Liver (tissue), 9 donors: ENCODE data around the gene IKBKG. TPM values are rescaled to one million over a fixed set of nuclear protein-coding genes. Genes with fewer than 3 reads are reported as not detected.

ENCODE experiments used
- DNase-seq: peaks from one replicate; pipeline ENCODE4 v3.0.0-alpha.2; 2017; ENCODE audit warnings: low spot score
- H3K27ac ChIP-seq, 2 donors: one replicate each; pipeline ENCODE4 v1.7.0; 2013; ENCODE audit warnings: inconsistent platforms in 2 of 2, low read length in 2 of 2, control low read depth in 1 of 2, low read depth in 1 of 2, mild to moderate bottlenecking in 1 of 2
- H3K27me3 ChIP-seq, 4 donors: one replicate each; pipeline versions ENCODE4 v1.6.1 to v1.7.0; 2013; ENCODE audit warnings: low read length in 3 of 4, inconsistent platforms in 1 of 4, mild to moderate bottlenecking in 1 of 4, moderate library complexity in 1 of 4; ENCODE audit not compliant: control insufficient read depth in 4 of 4, insufficient read depth in 4 of 4
- H3K36me3 ChIP-seq, 4 donors: one replicate each; pipeline versions ENCODE4 v1.6.1 to v1.7.0; 2013; ENCODE audit warnings: low read length in 3 of 4, mild to moderate bottlenecking in 3 of 4, low read depth in 1 of 4, moderate library complexity in 1 of 4; ENCODE audit not compliant: control insufficient read depth in 4 of 4, insufficient read depth in 3 of 4
- H3K4me1 ChIP-seq, 4 donors: one replicate each; pipeline versions ENCODE4 v1.6.1 to v1.7.0; 2013; ENCODE audit warnings: low read length in 3 of 4, mild to moderate bottlenecking in 3 of 4, moderate library complexity in 1 of 4; ENCODE audit not compliant: control insufficient read depth in 4 of 4, insufficient read depth in 4 of 4
- H3K4me3 ChIP-seq, 3 donors: one replicate each; pipeline versions ENCODE4 v1.6.1 to v1.7.0; 2013; ENCODE audit warnings: low read length in 3 of 3, control low read depth in 1 of 3, low read depth in 1 of 3, mild to moderate bottlenecking in 1 of 3
- H3K9ac ChIP-seq, 2 donors: one replicate each; pipeline ENCODE4 v1.7.0; 2013; ENCODE audit warnings: low read length in 2 of 2, mild to moderate bottlenecking in 2 of 2, moderate library complexity in 2 of 2, control low read depth in 1 of 2, low read depth in 1 of 2
- H3K9me3 ChIP-seq, 4 donors: one replicate each; pipeline versions ENCODE4 v1.6.1 to v1.7.0; 2013; ENCODE audit warnings: low read length in 3 of 4; ENCODE audit not compliant: control insufficient read depth in 4 of 4
- ATF3 ChIP-seq: IDR thresholded peaks from 2 replicates; pipeline ENCODE4 v1.6.1; 2016; ENCODE audit warnings: antibody characterized with exemption
- CTCF ChIP-seq: fragments of 150-350 bp; IDR thresholded peaks from 2 replicates; pipeline ENCODE4 v1.5.1; 2017; ENCODE audit warnings: improper control_type of control experiment, low read depth, low read length; ENCODE audit not compliant: missing input control
- EGR1 ChIP-seq, 2 donors: IDR thresholded peaks; 2 replicates each; pipeline ENCODE4 v1.6.1; 2016 to 2018; ENCODE audit warnings: antibody characterized with exemption in 2 of 2, low read depth in 2 of 2
- FOXA1 ChIP-seq: IDR thresholded peaks from 2 replicates; pipeline ENCODE4 v1.6.1; 2016; ENCODE audit warnings: antibody characterized with exemption
- FOXA2 ChIP-seq: IDR thresholded peaks from 2 replicates; pipeline ENCODE4 v1.6.1; 2016; ENCODE audit warnings: antibody characterized with exemption
- GABPA ChIP-seq, 2 donors: IDR thresholded peaks in 1 of 2; conservative IDR thresholded peaks in 1 of 2; 2 replicates each; pipeline ENCODE4 v1.6.1; 2016; ENCODE audit warnings: antibody characterized with exemption in 2 of 2, mild to moderate bottlenecking in 1 of 2, moderate library complexity in 1 of 2
- HNF4A ChIP-seq, 2 donors: conservative IDR thresholded peaks; 2 replicates each; pipeline ENCODE4 v1.6.1; 2016; ENCODE audit warnings: antibody characterized with exemption in 2 of 2, mild to moderate bottlenecking in 2 of 2
- HNF4G ChIP-seq: IDR thresholded peaks from 2 replicates; pipeline ENCODE4 v1.6.1; 2016; ENCODE audit warnings: antibody characterized with exemption
- JUND ChIP-seq, 2 donors: IDR thresholded peaks; 2 replicates each; pipeline ENCODE4 v1.6.1; 2016; ENCODE audit warnings: antibody characterized with exemption in 2 of 2
- MAX ChIP-seq: IDR thresholded peaks from 2 replicates; pipeline ENCODE4 v1.6.1; 2016; ENCODE audit warnings: antibody characterized with exemption
- NR2F2 ChIP-seq: IDR thresholded peaks from 2 replicates; pipeline ENCODE4 v1.6.1; 2016; ENCODE audit warnings: antibody characterized with exemption
- RAD21 ChIP-seq, 2 donors: IDR thresholded peaks; 2 replicates each; pipeline ENCODE4 v1.6.1; 2016; ENCODE audit warnings: antibody characterized with exemption in 2 of 2, mild to moderate bottlenecking in 2 of 2
- REST ChIP-seq: IDR thresholded peaks from 2 replicates; pipeline ENCODE4 v1.6.1; 2016; ENCODE audit warnings: antibody characterized with exemption, mild to moderate bottlenecking
- RXRA ChIP-seq, 2 donors: IDR thresholded peaks; 2 replicates each; pipeline ENCODE4 v1.6.1; 2017 to 2018; ENCODE audit warnings: antibody characterized with exemption in 2 of 2, mild to moderate bottlenecking in 1 of 2
- SP1 ChIP-seq: IDR thresholded peaks from 2 replicates; pipeline ENCODE4 v1.6.1; 2018; ENCODE audit warnings: antibody characterized with exemption, mild to moderate bottlenecking
- TAF1 ChIP-seq: conservative IDR thresholded peaks from 2 replicates; pipeline ENCODE4 v1.6.1; 2016; ENCODE audit warnings: antibody characterized with exemption, mild to moderate bottlenecking
- YY1 ChIP-seq: IDR thresholded peaks from 2 replicates; pipeline ENCODE4 v1.6.1; 2016; ENCODE audit warnings: antibody characterized with exemption, mild to moderate bottlenecking
- WGBS: extraction: QIAGEN DNeasy Blood & Tissue Kit; methylation state at CpG from one replicate; pipeline ENCODE4 v1.1.7; 2013; 5-methylcytosine and 5-hydroxymethylcytosine counted together
- polyA plus RNA-seq, 2 donors: library from polyadenylated mRNA; stranded (reverse) in 1 of 2; unstranded in 1 of 2; fragments of 200-250 nt in 1 of 2; fragments of >200 nt in 1 of 2; fragmentation: Nextera tagmentation in 1 of 2; extraction: Ambion mirVana in 1 of 2; gene quantifications; one replicate each; pipeline versions ENCODE4 v1.2.1 to v1.2.3, GENCODE V29; 2013 to 2015
- total RNA-seq, 2 donors: library from RNA; depleted of rRNA; stranded (reverse); fragments of >200 nt; gene quantifications; one replicate each; pipeline ENCODE4 v1.2.3, GENCODE V29; 2014
- donor health status: healthy.
- donor health status: healthy.
- donor health status: healthy.
- donor health status: healthy.
- donor health status: healthy.

Gene IKBKG
- total and polyA plus RNA-seq, 4 donors = 17.1 to 74.1 (median 36.0) TPM

- Histone ChIP-seq H3K27me3 (no peaks in the 10 kb centered on the region), H3K36me3 (peaks cover 4 to 15% (median 4%) of the 10 kb centered on the region in 4 donors), H3K9me3 (peaks cover 0 to 3% (median 0%) of the 10 kb centered on the region in 4 donors), H3K4me3 (no peak overlapping the region), H3K4me1 (peaks cover 4 to 18% (median 10%) of the 10 kb centered on the region in 4 donors), H3K9ac (no peak overlapping the region), H3K27ac (no peak overlapping the region)
- no peak for DNase-seq
- WGBS = 77% methylated on average over 12 of the region's 12 CpGs
- TF ChIP-seq HNF4G (no peak), RAD21 (IDR thresholded peaks at IDR 0.05) (no peak), FOXA2 (no peak), EGR1 (IDR thresholded peaks at IDR 0.05; ENCODE audit: low read depth in 2 of 2) (no peak), FOXA1 (no peak), JUND (IDR thresholded peaks at IDR 0.05) (no peak), RXRA (IDR thresholded peaks at IDR 0.05) (no peak), MAX (no peak), ATF3 (no peak), SP1 (no peak), NR2F2 (no peak), YY1 (no peak), GABPA (IDR thresholded peaks at IDR 0.05 in 1 of 2, conservative IDR thresholded peaks at IDR 0.05 in 1 of 2) (no peak), HNF4A (conservative IDR thresholded peaks at IDR 0.05) (no peak), CTCF (no peak), REST (no peak), TAF1 (no peak)
These were observed 35.7 kb upstream of the IKBKG start for GRCh38 chrX:154511761-154512160.

- 96% methylated on average over 16 of the region's 16 CpGs for WGBS
- TF ChIP-seq FOXA1 = no peak
- TF ChIP-seq TAF1 = no peak
- Histone ChIP-seq H3K9ac (no peak overlapping the region), H3K9me3 (peaks cover 0 to 3% (median 0%) of the 10 kb centered on the region in 4 donors), H3K27ac (no peak overlapping the region), H3K4me1 (peaks cover 4 to 30% (median 15%) of the 10 kb centered on the region in 4 donors), H3K4me3 (no peak overlapping the region), H3K36me3 (peaks cover 0 to 7% (median 2%) of the 10 kb centered on the region in 4 donors), H3K27me3 (no peaks in the 10 kb centered on the region)
- DNase-seq = no peak
These were observed 34.4 kb upstream of the IKBKG start for GRCh38 chrX:154512879-154513553.
